ENCODE data around the gene PADI2.

DNA sequence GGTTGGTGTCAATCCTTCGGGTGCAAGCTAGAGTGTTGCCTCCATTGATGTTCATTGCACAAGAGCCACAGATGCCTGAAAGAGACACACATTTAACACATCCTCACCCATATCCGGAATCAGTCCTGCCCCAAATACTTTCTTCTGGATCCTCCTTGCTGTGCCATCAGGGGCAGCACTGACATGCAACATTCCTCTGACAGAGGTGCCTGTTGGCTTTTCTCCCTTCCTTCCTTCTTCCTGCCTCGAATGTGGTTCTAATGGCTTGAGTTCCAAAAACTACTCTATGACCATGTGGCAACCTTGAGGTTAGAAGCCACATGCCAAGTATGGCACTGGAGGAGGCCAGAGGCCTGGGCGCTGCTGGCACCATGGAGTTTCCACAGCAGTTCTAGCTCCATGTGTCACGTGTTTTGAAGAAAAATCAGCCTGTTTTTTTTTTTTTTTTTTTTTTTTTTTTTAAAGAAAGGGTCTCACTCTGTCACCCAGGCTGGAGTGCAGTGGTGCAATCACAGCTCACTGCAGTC lies 90.5 kb downstream of the PADI2 start:
- TF ChIP-seq, protein P1, sequence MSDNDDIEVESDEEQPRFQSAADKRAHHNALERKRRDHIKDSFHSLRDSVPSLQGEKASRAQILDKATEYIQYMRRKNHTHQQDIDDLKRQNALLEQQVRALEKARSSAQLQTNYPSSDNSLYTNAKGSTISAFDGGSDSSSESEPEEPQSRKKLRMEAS (IDR thresholded peaks at IDR 0.05; ENCODE audit: insufficient read depth, insufficient read length), result no peak
- TF ChIP-seq, protein P2, sequence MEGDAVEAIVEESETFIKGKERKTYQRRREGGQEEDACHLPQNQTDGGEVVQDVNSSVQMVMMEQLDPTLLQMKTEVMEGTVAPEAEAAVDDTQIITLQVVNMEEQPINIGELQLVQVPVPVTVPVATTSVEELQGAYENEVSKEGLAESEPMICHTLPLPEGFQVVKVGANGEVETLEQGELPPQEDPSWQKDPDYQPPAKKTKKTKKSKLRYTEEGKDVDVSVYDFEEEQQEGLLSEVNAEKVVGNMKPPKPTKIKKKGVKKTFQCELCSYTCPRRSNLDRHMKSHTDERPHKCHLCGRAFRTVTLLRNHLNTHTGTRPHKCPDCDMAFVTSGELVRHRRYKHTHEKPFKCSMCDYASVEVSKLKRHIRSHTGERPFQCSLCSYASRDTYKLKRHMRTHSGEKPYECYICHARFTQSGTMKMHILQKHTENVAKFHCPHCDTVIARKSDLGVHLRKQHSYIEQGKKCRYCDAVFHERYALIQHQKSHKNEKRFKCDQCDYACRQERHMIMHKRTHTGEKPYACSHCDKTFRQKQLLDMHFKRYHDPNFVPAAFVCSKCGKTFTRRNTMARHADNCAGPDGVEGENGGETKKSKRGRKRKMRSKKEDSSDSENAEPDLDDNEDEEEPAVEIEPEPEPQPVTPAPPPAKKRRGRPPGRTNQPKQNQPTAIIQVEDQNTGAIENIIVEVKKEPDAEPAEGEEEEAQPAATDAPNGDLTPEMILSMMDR (IDR thresholded peaks at IDR 0.05; ENCODE audit: extremely low read depth in 1 of 2, insufficient read depth in 1 of 2, low read depth in 1 of 2, low read length in 2 of 2), result no peak
- TF ChIP-seq POLR2A (IDR thresholded peaks at IDR 0.05; ENCODE audit: low read depth, low read length) (no peak), EZH2 (IDR thresholded peaks at IDR 0.05; ENCODE audit: borderline replicate concordance, low read depth, low read length, severe bottlenecking) (no peak), MYC (IDR thresholded peaks at IDR 0.05; ENCODE audit: low read depth, low read length) (no peak), POLR2AphosphoS5 (IDR thresholded peaks at IDR 0.05; ENCODE audit: insufficient read depth, low read depth, low read length) (no peak), FOS (IDR thresholded peaks at IDR 0.05; ENCODE audit: borderline replicate concordance, insufficient read depth, low read length) (no peak)
